CD4-positive, alpha-beta T cell treated with Interferon gamma for 1 hour (primary cell): Measurements from ENCODE around the gene ABCA3.
A peak's percentile ranks its signal among the peaks of the same experiment; 100 is the strongest.

Source experiments
- DNase-seq: peaks from one replicate; pipeline ENCODE4 v3.0.0-alpha.2; 2020

Gene ABCA3

GRCh38 chr16:2343211-2343610 is 2.7 kb upstream of the ABCA3 start:
- no peak for DNase-seq

GRCh38 chr16:2341456-2342447 is 1.2 kb upstream of the ABCA3 start:
- no peak for DNase-seq

- peak; percentile 2 for DNase-seq
These were observed 725 bp downstream of the ABCA3 start for GRCh38 chr16:2339521-2340484.

- no peak for DNase-seq
These were observed 2.9 kb downstream of the ABCA3 start for GRCh38 chr16:2337431-2338296.

GRCh38 chr16:2335286-2335895 is 5.1 kb downstream of the ABCA3 start:
- no peak for DNase-seq

- no peak for DNase-seq
These were observed 6.7 kb downstream of the ABCA3 start for GRCh38 chr16:2333772-2334379.

GRCh38 chr16:2333231-2333630 is 7.3 kb downstream of the ABCA3 start:
- no peak for DNase-seq

- DNase-seq: no peak
These were observed 8.6 kb downstream of the ABCA3 start for GRCh38 chr16:2331931-2332267.

GRCh38 chr16:2331199-2331930 is 9.2 kb downstream of the ABCA3 start:
- DNase-seq: no peak

- DNase-seq: no peak
These were observed 11.0 kb downstream of the ABCA3 start for GRCh38 chr16:2329532-2329931.

GRCh38 chr16:2328428-2328827 is 12.1 kb downstream of the ABCA3 start:
- no peak for DNase-seq

GRCh38 chr16:2326191-2326590 is 14.3 kb downstream of the ABCA3 start:
- no peak for DNase-seq

- DNase-seq: no peak
These were observed 14.7 kb downstream of the ABCA3 start for GRCh38 chr16:2325791-2326190.

GRCh38 chr16:2325181-2325580 is 15.3 kb downstream of the ABCA3 start:
- DNase-seq: no peak

GRCh38 chr16:2324296-2324859 is 16.1 kb downstream of the ABCA3 start:
- no peak for DNase-seq

GRCh38 chr16:2323701-2324100 is 16.8 kb downstream of the ABCA3 start:
- DNase-seq: no peak

- DNase-seq: no peak
These were observed 20.9 kb downstream of the ABCA3 start for GRCh38 chr16:2319606-2320005.

GRCh38 chr16:2317231-2318020 is 23.1 kb downstream of the ABCA3 start:
- DNase-seq: no peak

- DNase-seq: no peak
These were observed 32.2 kb downstream of the ABCA3 start for GRCh38 chr16:2308089-2308962.
